ENCODE measurements around the gene KLF13.

Gene KLF13

DNA sequence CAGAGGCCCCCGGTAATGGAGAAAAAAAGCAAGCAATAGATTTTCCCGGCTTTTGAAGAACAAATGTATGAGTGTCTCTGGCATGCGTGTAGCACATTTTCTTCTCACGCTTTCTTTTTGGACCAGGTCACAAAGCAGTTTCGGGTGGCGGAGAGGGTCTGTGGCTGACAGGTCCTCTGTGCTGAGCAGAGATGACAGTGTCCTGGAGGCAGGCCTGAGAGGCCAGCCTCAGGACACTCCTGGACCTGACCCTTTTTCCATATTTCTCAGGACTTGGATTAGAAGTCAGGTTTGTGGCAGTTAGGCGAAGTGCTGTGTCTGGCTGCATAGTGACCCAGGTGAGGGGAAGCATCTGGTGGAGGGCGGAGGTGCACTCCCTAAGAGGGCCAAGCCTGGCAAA lies 52.9 kb downstream of the KLF13 start:
- Histone ChIP-seq H4K20me1 (ENCODE audit: insufficient read depth, low read length) (peaks cover 12% of the 10 kb centered on the region), H3K9me3 (ENCODE audit: insufficient read depth, low read length) (no peaks in the 10 kb centered on the region), H2AFZ (ENCODE audit: low read depth, low read length) (no peak overlapping the region), H3K4me3 (ENCODE audit: low read length) (no peak overlapping the region), H3K4me2 (ENCODE audit: low read length) (no peak overlapping the region), H3K79me2 (ENCODE audit: low read length) (peaks cover 8% of the 10 kb centered on the region), H3K27me3 (ENCODE audit: low read depth, low read length) (no peaks in the 10 kb centered on the region), H3K9ac (ENCODE audit: low read length) (no peak overlapping the region), H3K27ac (ENCODE audit: low read length) (no peak overlapping the region), H3K4me1 (ENCODE audit: low read length) (no peaks in the 10 kb centered on the region), H3K36me3 (replicated peaks; ENCODE audit: low read depth, low read length) (peaks cover 32% of the 10 kb centered on the region)
- TF ChIP-seq EZH2phosphoT487 (IDR thresholded peaks at IDR 0.05; ENCODE audit: low read depth) (no peak), CTCF (IDR thresholded peaks at IDR 0.05; ENCODE audit: low read depth, low read length) (no peak)

DNA sequence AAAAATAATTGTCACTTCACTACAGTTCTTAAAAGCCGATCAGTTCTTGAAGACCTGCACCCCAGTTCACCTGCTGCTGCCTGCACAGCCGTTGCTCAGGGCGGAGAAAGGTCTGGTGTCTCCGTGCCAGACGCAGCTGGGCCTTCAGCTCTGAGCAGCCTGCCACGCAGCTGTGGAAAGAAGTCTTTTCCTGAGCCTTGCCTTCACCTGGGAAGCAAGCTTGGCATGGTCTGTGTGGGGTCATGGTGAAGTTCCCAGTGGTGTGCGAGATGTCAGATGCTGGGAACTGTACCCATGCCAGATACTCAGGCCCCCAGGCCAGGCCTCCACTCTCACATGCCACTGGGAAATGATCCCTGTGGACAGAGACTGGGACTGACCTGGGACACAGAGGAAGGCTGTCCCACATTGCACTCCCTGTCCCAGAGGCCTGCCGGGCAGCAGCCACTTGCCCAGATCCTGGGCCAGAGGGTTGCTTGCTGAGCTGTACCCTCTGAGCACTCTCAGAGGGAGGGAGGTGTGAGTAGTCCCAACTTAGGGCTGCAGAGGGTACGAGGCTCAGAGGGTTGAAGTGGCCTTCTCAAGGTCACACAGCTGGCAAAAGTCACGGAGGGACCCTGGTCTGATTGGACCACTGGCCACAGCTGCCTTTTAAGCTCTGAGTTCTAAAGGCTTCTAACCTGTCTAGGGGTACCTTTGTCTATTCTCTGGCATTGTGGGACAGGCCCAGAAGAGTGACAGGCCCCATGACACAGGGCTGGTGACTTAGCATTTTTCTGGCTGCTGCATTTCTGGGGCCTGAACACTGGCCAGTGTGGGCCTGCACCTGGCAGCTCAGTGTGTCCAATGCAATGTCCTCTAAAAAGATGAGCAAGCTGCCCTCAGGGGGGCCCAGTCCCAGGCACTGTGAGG lies 55.4 kb downstream of the KLF13 start:
- Histone ChIP-seq H3K4me3 (ENCODE audit: low read length) (no peak overlapping the region), H3K79me2 (ENCODE audit: low read length) (no peaks in the 10 kb centered on the region; the same call in 1 of the 2 replicates), H3K4me1 (ENCODE audit: low read length) (no peaks in the 10 kb centered on the region), H3K27me3 (ENCODE audit: low read depth, low read length) (no peaks in the 10 kb centered on the region), H3K9me3 (ENCODE audit: insufficient read depth, low read length) (no peaks in the 10 kb centered on the region), H3K9ac (ENCODE audit: low read length) (no peak overlapping the region), H3K36me3 (replicated peaks; ENCODE audit: low read depth, low read length) (peaks cover 27% of the 10 kb centered on the region), H2AFZ (ENCODE audit: low read depth, low read length) (no peak overlapping the region), H4K20me1 (ENCODE audit: insufficient read depth, low read length) (peaks cover 3% of the 10 kb centered on the region; the same call in 1 of the 2 replicates), H3K27ac (ENCODE audit: low read length) (no peak overlapping the region), H3K4me2 (ENCODE audit: low read length) (no peak overlapping the region)
- TF ChIP-seq EZH2phosphoT487 (IDR thresholded peaks at IDR 0.05; ENCODE audit: low read depth): no peak
- TF ChIP-seq CTCF (IDR thresholded peaks at IDR 0.05; ENCODE audit: low read depth, low read length): no peak

- Histone ChIP-seq H3K9ac (ENCODE audit: low read length) (no peak overlapping the region), H3K27me3 (ENCODE audit: low read depth, low read length) (no peaks in the 10 kb centered on the region), H3K4me2 (ENCODE audit: low read length) (no peak overlapping the region), H2AFZ (ENCODE audit: low read depth, low read length) (no peak overlapping the region), H4K20me1 (ENCODE audit: insufficient read depth, low read length) (no peaks in the 10 kb centered on the region), H3K4me1 (ENCODE audit: low read length) (no peaks in the 10 kb centered on the region), H3K79me2 (ENCODE audit: low read length) (no peaks in the 10 kb centered on the region), H3K4me3 (ENCODE audit: low read length) (no peak overlapping the region), H3K27ac (ENCODE audit: low read length) (no peak overlapping the region), H3K9me3 (ENCODE audit: insufficient read depth, low read length) (no peaks in the 10 kb centered on the region), H3K36me3 (replicated peaks; ENCODE audit: low read depth, low read length) (peaks cover 27% of the 10 kb centered on the region)
- TF ChIP-seq CTCF (IDR thresholded peaks at IDR 0.05; ENCODE audit: low read depth, low read length): no peak
- TF ChIP-seq EZH2phosphoT487 (IDR thresholded peaks at IDR 0.05; ENCODE audit: low read depth): no peak
These were observed 56.0 kb downstream of the KLF13 start for GRCh38 chr15:31382713-31383045.

GRCh38 chr15:31383139-31383538 lies 56.5 kb downstream of the KLF13 start:
- no peak overlapping the region for H3K9ac ChIP-seq (ENCODE audit: low read length)
- no peaks in the 10 kb centered on the region for H3K79me2 ChIP-seq (ENCODE audit: low read length)
- H3K27ac ChIP-seq (ENCODE audit: low read length): no peak overlapping the region
- H3K4me1 ChIP-seq (ENCODE audit: low read length): no peaks in the 10 kb centered on the region
- H3K36me3 ChIP-seq (replicated peaks; ENCODE audit: low read depth, low read length): peaks cover 26% of the 10 kb centered on the region
- no peak overlapping the region for H3K4me2 ChIP-seq (ENCODE audit: low read length)
- H3K9me3 ChIP-seq (ENCODE audit: insufficient read depth, low read length): no peaks in the 10 kb centered on the region
- H3K27me3 ChIP-seq (ENCODE audit: low read depth, low read length): no peaks in the 10 kb centered on the region
- H2AFZ ChIP-seq (ENCODE audit: low read depth, low read length): no peak overlapping the region
- H4K20me1 ChIP-seq (ENCODE audit: insufficient read depth, low read length): no peaks in the 10 kb centered on the region
- TF ChIP-seq EZH2phosphoT487 (IDR thresholded peaks at IDR 0.05; ENCODE audit: low read depth): no peak
- TF ChIP-seq CTCF (IDR thresholded peaks at IDR 0.05; ENCODE audit: low read depth, low read length): no peak
- H3K4me3 ChIP-seq (ENCODE audit: low read length): no peak overlapping the region
